Astrocyte (in vitro differentiated cells and primary cell): ENCODE results near the gene CALB2. TPM values are rescaled to one million over a fixed set of nuclear protein-coding genes. Genes with fewer than 3 reads are reported as not detected.

Experiments
- DNase-seq: peaks from one replicate; pipeline ENCODE4 v3.0.0-alpha.2; 2010; ENCODE audit warnings: low read depth
- FAIRE-seq: peaks from 2 replicates; lab custom pipeline; 2011; peaks lifted over from hg19 to GRCh38; lab: Jason Lieb, UNC
- H2AFZ ChIP-seq: 2 replicates; pipeline ENCODE4 v1.6.0; 2012; ENCODE audit warnings: low read depth, low read length, inconsistent platforms
- H3K27ac ChIP-seq: 2 replicates; pipeline ENCODE4 v1.5.1; 2011; ENCODE audit warnings: low read depth, low read length, inconsistent platforms
- H3K27me3 ChIP-seq: 2 replicates; pipeline ENCODE4 v1.6.0; 2011; ENCODE audit warnings: low read length, inconsistent platforms; ENCODE audit not compliant: insufficient read depth
- H3K36me3 ChIP-seq: 2 replicates; pipeline ENCODE4 v1.5.1; 2011; ENCODE audit warnings: low read length, inconsistent platforms; ENCODE audit not compliant: insufficient read depth
- H3K4me1 ChIP-seq: 2 replicates; pipeline ENCODE4 v1.5.1; 2011; ENCODE audit warnings: low read length, inconsistent platforms; ENCODE audit not compliant: insufficient read depth
- H3K4me2 ChIP-seq: 2 replicates; pipeline ENCODE4 v1.6.0; 2012; ENCODE audit warnings: low read length, inconsistent platforms
- H3K4me3 ChIP-seq: 2 replicates; pipeline ENCODE4 v1.5.1; 2011; ENCODE audit warnings: low read depth, mild to moderate bottlenecking, low read length, inconsistent platforms; ENCODE audit not compliant: insufficient read depth
- H3K79me2 ChIP-seq: 2 replicates; pipeline ENCODE4 v1.6.0; 2012; ENCODE audit warnings: mild to moderate bottlenecking, low read length, inconsistent platforms; ENCODE audit not compliant: insufficient read depth
- H3K9ac ChIP-seq: 2 replicates; pipeline ENCODE4 v1.6.0; 2012; ENCODE audit warnings: mild to moderate bottlenecking, low read length, inconsistent platforms
- H3K9me3 ChIP-seq: 2 replicates; pipeline ENCODE4 v1.5.1; 2012; ENCODE audit warnings: low read depth, mild to moderate bottlenecking, low read length, inconsistent platforms; ENCODE audit not compliant: insufficient read depth
- H4K20me1 ChIP-seq: 2 replicates; pipeline ENCODE4 v1.6.0; 2012; ENCODE audit warnings: low read length, inconsistent platforms; ENCODE audit not compliant: insufficient read depth
- H3K27ac Mint-ChIP-seq: one replicate; pipeline ENCODE4 v1.8.0; 2021; ENCODE audit warnings: mild to moderate bottlenecking, mixed read lengths; ENCODE audit not compliant: unreplicated experiment
- H3K27me3 Mint-ChIP-seq: one replicate; pipeline ENCODE4 v1.8.0; 2021; ENCODE audit warnings: low read depth, mixed read lengths; ENCODE audit not compliant: unreplicated experiment
- H3K36me3 Mint-ChIP-seq: one replicate; pipeline ENCODE4 v1.8.0; 2021; ENCODE audit warnings: low read depth, mixed read lengths; ENCODE audit not compliant: unreplicated experiment
- H3K4me1 Mint-ChIP-seq: one replicate; pipeline ENCODE4 v1.8.0; 2021; ENCODE audit warnings: low read depth, mixed read lengths; ENCODE audit not compliant: unreplicated experiment
- H3K4me3 Mint-ChIP-seq: one replicate; pipeline ENCODE4 v1.8.0; 2021; ENCODE audit warnings: mild to moderate bottlenecking, moderate library complexity, mixed read lengths; ENCODE audit not compliant: unreplicated experiment
- H3K9me3 Mint-ChIP-seq: one replicate; pipeline ENCODE4 v1.8.0; 2021; ENCODE audit warnings: mild to moderate bottlenecking, mixed read lengths; ENCODE audit not compliant: unreplicated experiment
- CTCF ChIP-seq: IDR thresholded peaks from 2 replicates; pipeline ENCODE4 v1.5.1; 2011; ENCODE audit warnings: low read depth, mild to moderate bottlenecking, inconsistent platforms, low read length, moderate library complexity; ENCODE audit not compliant: insufficient read depth
- EZH2 ChIP-seq: IDR thresholded peaks from 2 replicates; pipeline ENCODE4 v1.6.1; 2012; ENCODE audit warnings: mild to moderate bottlenecking, low read length, inconsistent platforms; ENCODE audit not compliant: insufficient read depth
- total RNA-seq: library from RNA; stranded (reverse); gene quantifications from 2 replicates; pipeline ENCODE4 v1.2.1, GENCODE V29; 2021

Gene CALB2
- total RNA-seq, 1 donor from 2014 or later: 4.2 TPM

GRCh38 chr16:71423865-71424264, 65.3 kb downstream of the CALB2 start:
- no peak for FAIRE-seq
- Mint-ChIP-seq H3K4me1 (no peaks in the 10 kb centered on the region), H3K4me3 (peak overlapping the region; percentile 36), H3K27me3 (peaks cover 31% of the 10 kb centered on the region), H3K27ac (no peak overlapping the region), H3K36me3 (no peaks in the 10 kb centered on the region), H3K9me3 (peaks cover 1% of the 10 kb centered on the region)
- H3K79me2 ChIP-seq: no peaks in the 10 kb centered on the region
- H3K36me3 ChIP-seq: no peaks in the 10 kb centered on the region
- no peak for DNase-seq
- H2AFZ ChIP-seq: no peak overlapping the region
- H3K4me2 ChIP-seq: no peak overlapping the region
- no peaks in the 10 kb centered on the region for H3K9me3 ChIP-seq
- TF ChIP-seq EZH2 (no peak), CTCF (no peak)
- no peak overlapping the region for H3K9ac ChIP-seq
- no peaks in the 10 kb centered on the region for H3K4me1 ChIP-seq
- H3K27ac ChIP-seq: no peak overlapping the region
- H4K20me1 ChIP-seq: no peaks in the 10 kb centered on the region
- no peak overlapping the region for H3K4me3 ChIP-seq
- peaks cover 3% of the 10 kb centered on the region for H3K27me3 ChIP-seq

GRCh38 chr16:71424626-71425025, 66.1 kb downstream of the CALB2 start:
- DNase-seq: no peak
- Mint-ChIP-seq H3K36me3 (no peaks in the 10 kb centered on the region), H3K4me1 (no peaks in the 10 kb centered on the region), H3K9me3 (peaks cover 1% of the 10 kb centered on the region), H3K4me3 (no peak overlapping the region), H3K27ac (no peak overlapping the region), H3K27me3 (peaks cover 31% of the 10 kb centered on the region)
- no peak overlapping the region for H2AFZ ChIP-seq
- H3K9me3 ChIP-seq: no peaks in the 10 kb centered on the region
- H3K4me3 ChIP-seq: no peak overlapping the region
- H3K79me2 ChIP-seq: no peaks in the 10 kb centered on the region
- no peak overlapping the region for H3K9ac ChIP-seq
- peaks cover 3% of the 10 kb centered on the region for H3K27me3 ChIP-seq
- H3K27ac ChIP-seq: no peak overlapping the region
- H3K4me1 ChIP-seq: no peaks in the 10 kb centered on the region
- FAIRE-seq: no peak
- H3K36me3 ChIP-seq: no peaks in the 10 kb centered on the region
- TF ChIP-seq CTCF: no peak
- no peak for TF ChIP-seq EZH2
- no peak overlapping the region for H3K4me2 ChIP-seq
- no peaks in the 10 kb centered on the region for H4K20me1 ChIP-seq

- no peaks in the 10 kb centered on the region for H3K4me1 Mint-ChIP-seq
Observed at GRCh38 chr16:71425746-71426068, 67.2 kb downstream of the CALB2 start.

More at GRCh38 chr16:71425746-71426068, 67.2 kb downstream of the CALB2 start:
- no peaks in the 10 kb centered on the region for H3K4me1 ChIP-seq
- peak overlapping the region; percentile 64 for H2AFZ ChIP-seq
- TF ChIP-seq EZH2 (no peak), CTCF (no peak)
- peak overlapping the region; percentile 53 for H3K4me3 ChIP-seq
- no peaks in the 10 kb centered on the region for H3K79me2 ChIP-seq
- FAIRE-seq (no peak), DNase-seq (no peak)
- H4K20me1 ChIP-seq: no peaks in the 10 kb centered on the region
- Mint-ChIP-seq H3K4me3 (peak overlapping the region; percentile 85), H3K27ac (no peak overlapping the region), H3K27me3 (peaks cover 38% of the 10 kb centered on the region), H3K9me3 (peaks cover 1% of the 10 kb centered on the region), H3K36me3 (no peaks in the 10 kb centered on the region)
- H3K9me3 ChIP-seq: no peaks in the 10 kb centered on the region
- H3K27ac ChIP-seq: no peak overlapping the region
- H3K4me2 ChIP-seq: peak overlapping the region; percentile 79
- H3K9ac ChIP-seq: no peak overlapping the region
- no peaks in the 10 kb centered on the region for H3K36me3 ChIP-seq
- H3K27me3 ChIP-seq: peaks cover 3% of the 10 kb centered on the region
